Right lobe of liver (tissue), 4 donors: ENCODE data around the gene XKR3.

Experiments
- CTCF ChIP-seq, 4 donors: fragments of 200-600 bp in 3 of 4; fragments of 450-650 bp in 1 of 4; IDR thresholded peaks; one replicate each; pipeline versions ENCODE4 v1.5.1 to v1.8.0; 2016 to 2022; ENCODE audit warnings: antibody characterized with exemption in 4 of 4, mild to moderate bottlenecking in 2 of 4
- POLR2A ChIP-seq: fragments of 450-650 bp; IDR thresholded peaks from one replicate; pipeline ENCODE4 v1.6.1; 2017; ENCODE audit warnings: antibody characterized with exemption, mild to moderate bottlenecking
- donor health status: DM: no; HTN: no; CAD: no.
- donor health status: DM: no; HTN: no; CAD: no.
- donor health status: DM: no; HTN: yes; CAD: no.

DNA sequence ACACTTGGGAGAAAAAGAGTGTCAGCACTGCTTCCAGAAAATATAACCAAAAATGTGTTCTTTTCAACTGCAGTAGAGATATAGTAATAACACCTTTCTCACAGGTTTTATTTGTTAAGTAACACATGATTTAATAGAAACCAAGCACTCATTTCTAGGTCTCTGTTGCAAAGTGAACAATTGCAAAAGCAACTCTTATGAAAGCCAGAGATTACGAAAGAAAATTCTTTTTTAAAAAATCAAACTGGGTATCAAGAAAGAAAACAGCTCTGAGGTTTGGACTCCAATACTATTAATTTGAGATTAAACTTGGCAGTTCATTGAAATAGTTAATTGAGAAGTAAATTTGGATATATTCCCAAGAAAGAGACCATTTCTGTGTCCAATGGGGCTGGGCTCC is 9.8 kb upstream of the XKR3 start:
- TF ChIP-seq POLR2A, result no peak
- TF ChIP-seq CTCF (IDR thresholded peaks at IDR 0.05), result no peak
